Activated CD8-positive, alpha-beta memory T cell treated with anti-CD3 and anti-CD28 coated beads, Interleukin-2, amount 10 ng/mL, durations not matched to agents 7 days and 5 days (primary cell): Measurements from ENCODE around the gene TBC1D22B. TPM values are rescaled to one million over a fixed set of nuclear protein-coding genes. Genes with fewer than 3 reads are reported as not detected.
"Not testable (repeated sequence)": the region's sequence is repeated elsewhere in the genome, so short reads cannot be mapped to it uniquely, and the experiment has no call there.

ENCODE experiments used
- ATAC-seq: fragments of 150-1000 bp; cut with Tn5 transposase; one replicate; pipeline ENCODE4 v1.10.0; 2021; ENCODE audit warnings: moderate library complexity
- CTCF ChIA-PET: fragments of 350-600 bp; sonication (Branson Sonifier 250); formaldehyde crosslinking; loops from one replicate; lab custom pipeline; 2021; ENCODE audit warnings: antibody characterized with exemption; lab: Charles Lee
- DNase-seq: peaks from one replicate; pipeline ENCODE4 v3.0.0-alpha.2; 2020
- H3K27ac Mint-ChIP-seq: one replicate; pipeline ENCODE4 v1.8.0; 2021; ENCODE audit warnings: mild to moderate bottlenecking, mixed read lengths
- H3K27me3 Mint-ChIP-seq: one replicate; pipeline ENCODE4 v1.8.0; 2021; ENCODE audit warnings: mixed read lengths
- H3K36me3 Mint-ChIP-seq: one replicate; pipeline ENCODE4 v1.8.0; 2021; ENCODE audit warnings: mild to moderate bottlenecking, mixed read lengths
- H3K4me1 Mint-ChIP-seq: one replicate; pipeline ENCODE4 v1.8.0; 2021; ENCODE audit warnings: mixed read lengths
- H3K4me3 Mint-ChIP-seq: one replicate; pipeline ENCODE4 v1.8.0; 2021; ENCODE audit warnings: mild to moderate bottlenecking, moderate library complexity, mixed read lengths
- H3K9me3 Mint-ChIP-seq: one replicate; pipeline ENCODE4 v1.8.0; 2022; ENCODE audit warnings: low read depth, mixed read lengths
- total RNA-seq, 2 experiments: library from RNA; stranded (reverse); gene quantifications; one replicate each; pipeline ENCODE4 v1.2.3, GENCODE V29; 2021

TBC1D22B gene
- total RNA-seq, 2 experiments from 2014 or later, result 17.3 to 17.9 TPM

- ATAC-seq, result no peak
- Mint-ChIP-seq H3K9me3 (no peaks in the 10 kb centered on the region), H3K4me1 (peaks cover 18% of the 10 kb centered on the region), H3K4me3 (no peak overlapping the region), H3K27ac (no peak overlapping the region), H3K27me3 (no peaks in the 10 kb centered on the region), H3K36me3 (peaks cover 8% of the 10 kb centered on the region)
- CTCF ChIA-PET, result interaction anchor here (0.9 to 1.4 kb wide), 7 partner anchors 13 to 305 kb away, joined by 3 to 6 read pairs (median 3); partner anchors contain the start of gene CMTR1
- no peak for DNase-seq
These were observed 66.0 kb downstream of the TBC1D22B start for GRCh38 chr6:37323580-37323979.

GRCh38 chr6:37324131-37325033 is 66.8 kb downstream of the TBC1D22B start:
- H3K27ac Mint-ChIP-seq, result no peak overlapping the region
- no peaks in the 10 kb centered on the region for H3K27me3 Mint-ChIP-seq
- DNase-seq (peak; percentile 53), ATAC-seq (no peak)
- H3K36me3 Mint-ChIP-seq, result peaks cover 8% of the 10 kb centered on the region
- CTCF ChIA-PET, result interaction anchor here (0.6 to 2.2 kb wide), 24 partner anchors 11 to 496 kb away, joined by 3 to 18 read pairs (median 3); partner anchors contain the start of genes CMTR1 and RNF8
- peaks cover 18% of the 10 kb centered on the region for H3K4me1 Mint-ChIP-seq
- no peaks in the 10 kb centered on the region for H3K9me3 Mint-ChIP-seq
- no peak overlapping the region for H3K4me3 Mint-ChIP-seq

DNA sequence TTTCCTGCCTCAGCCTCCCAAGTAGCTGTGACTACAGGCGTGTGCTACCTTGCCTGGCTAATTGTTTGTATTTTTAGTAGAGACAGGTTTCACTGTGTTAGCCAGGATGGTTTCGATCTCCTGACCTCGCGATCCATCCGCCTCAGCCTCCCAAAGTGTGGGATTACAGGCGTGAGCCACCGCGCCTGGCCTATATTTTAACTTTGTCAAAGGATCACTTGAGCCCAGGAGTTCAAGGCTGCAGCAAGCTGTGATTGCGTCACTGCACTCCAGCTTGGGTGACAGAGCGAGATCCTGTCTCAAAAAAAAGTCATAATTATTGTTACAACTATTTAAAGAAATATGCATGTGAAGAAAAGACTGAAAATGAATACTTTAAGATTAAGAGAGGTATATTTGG is 72.8 kb downstream of the TBC1D22B start:
- not testable (repeated sequence) for H3K9me3 Mint-ChIP-seq, H3K27ac Mint-ChIP-seq, H3K4me3 Mint-ChIP-seq, ATAC-seq, DNase-seq, H3K4me1 Mint-ChIP-seq, H3K27me3 Mint-ChIP-seq
- peaks cover 16% of the 10 kb centered on the region for H3K36me3 Mint-ChIP-seq
- CTCF ChIA-PET, result interaction anchor here (1.0 kb wide), 1 partner anchor 236 kb away, joined by 4 read pairs; no protein-coding TSS in a partner anchor

DNA sequence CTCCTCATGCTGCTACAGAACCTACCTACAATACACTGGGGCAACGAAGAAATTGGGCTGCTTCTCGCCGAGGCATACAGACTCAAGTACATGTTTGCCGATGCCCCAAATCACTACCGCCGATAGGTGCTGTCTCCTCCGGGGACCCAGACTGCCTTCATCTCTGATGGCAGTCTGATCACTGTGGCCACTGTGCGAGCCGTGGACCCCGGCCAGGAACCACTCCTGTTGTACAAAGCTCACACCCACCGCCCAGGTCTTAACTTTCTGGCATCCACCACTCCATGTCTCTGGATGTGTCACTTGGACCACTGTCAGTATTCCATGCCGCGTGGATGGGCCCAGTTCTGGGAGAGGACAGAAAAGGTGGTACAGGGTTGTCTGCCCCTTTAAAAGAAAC is 73.5 kb downstream of the TBC1D22B start:
- no peak for DNase-seq
- no peaks in the 10 kb centered on the region for H3K27me3 Mint-ChIP-seq

DNA sequence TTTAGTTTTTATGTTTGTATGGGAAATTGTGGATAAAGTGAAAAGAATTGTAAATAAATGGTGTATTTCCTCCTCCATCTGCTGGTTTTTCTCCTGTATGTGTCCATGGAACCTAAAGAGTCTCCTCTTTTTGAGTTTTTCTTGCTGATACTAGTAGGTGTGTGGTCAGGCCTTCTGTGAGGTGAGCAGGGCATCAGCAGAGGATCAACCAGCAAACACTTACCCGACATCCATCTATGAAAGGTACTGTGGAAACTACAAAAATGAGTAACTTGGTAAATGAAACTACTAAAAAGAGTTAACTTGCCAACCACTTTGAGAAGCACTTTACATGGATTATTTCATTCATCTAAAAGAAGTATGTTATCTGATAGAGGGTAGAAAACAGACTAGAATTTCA is 75.3 kb downstream of the TBC1D22B start:
- DNase-seq (no peak), ATAC-seq (no peak)
- Mint-ChIP-seq H3K4me1 (peaks cover 6% of the 10 kb centered on the region), H3K36me3 (peaks cover 13% of the 10 kb centered on the region), H3K9me3 (no peaks in the 10 kb centered on the region), H3K27ac (no peak overlapping the region), H3K27me3 (no peaks in the 10 kb centered on the region), H3K4me3 (no peak overlapping the region)
- CTCF ChIA-PET, result no interaction called here

More for the DNA sequence above, 73.5 kb downstream of the TBC1D22B start:
- Mint-ChIP-seq H3K36me3 (peaks cover 15% of the 10 kb centered on the region), H3K27ac (no peak overlapping the region), H3K4me3 (no peak overlapping the region), H3K4me1 (peaks cover 6% of the 10 kb centered on the region), H3K9me3 (no peaks in the 10 kb centered on the region)
- CTCF ChIA-PET, result no interaction called here
- no peak for ATAC-seq

- ATAC-seq, result no peak
- H3K4me3 Mint-ChIP-seq, result no peak overlapping the region
- no peak overlapping the region for H3K27ac Mint-ChIP-seq
- no peak for DNase-seq
- H3K4me1 Mint-ChIP-seq, result peaks cover 6% of the 10 kb centered on the region
- CTCF ChIA-PET, result no interaction called here
- H3K27me3 Mint-ChIP-seq, result no peaks in the 10 kb centered on the region
- peaks cover 13% of the 10 kb centered on the region for H3K36me3 Mint-ChIP-seq
- H3K9me3 Mint-ChIP-seq, result no peaks in the 10 kb centered on the region
These were observed 76.5 kb downstream of the TBC1D22B start for GRCh38 chr6:37334047-37334446.

- not testable (repeated sequence) for H3K27me3 Mint-ChIP-seq, H3K27ac Mint-ChIP-seq, H3K4me1 Mint-ChIP-seq, H3K36me3 Mint-ChIP-seq, H3K4me3 Mint-ChIP-seq, DNase-seq, ATAC-seq, H3K9me3 Mint-ChIP-seq
- CTCF ChIA-PET, result interaction anchor here (1.9 kb wide), 1 partner anchor 12 kb away, joined by 6 read pairs; no protein-coding TSS in a partner anchor
These were observed 80.7 kb downstream of the TBC1D22B start for GRCh38 chr6:37338317-37338716.

DNA sequence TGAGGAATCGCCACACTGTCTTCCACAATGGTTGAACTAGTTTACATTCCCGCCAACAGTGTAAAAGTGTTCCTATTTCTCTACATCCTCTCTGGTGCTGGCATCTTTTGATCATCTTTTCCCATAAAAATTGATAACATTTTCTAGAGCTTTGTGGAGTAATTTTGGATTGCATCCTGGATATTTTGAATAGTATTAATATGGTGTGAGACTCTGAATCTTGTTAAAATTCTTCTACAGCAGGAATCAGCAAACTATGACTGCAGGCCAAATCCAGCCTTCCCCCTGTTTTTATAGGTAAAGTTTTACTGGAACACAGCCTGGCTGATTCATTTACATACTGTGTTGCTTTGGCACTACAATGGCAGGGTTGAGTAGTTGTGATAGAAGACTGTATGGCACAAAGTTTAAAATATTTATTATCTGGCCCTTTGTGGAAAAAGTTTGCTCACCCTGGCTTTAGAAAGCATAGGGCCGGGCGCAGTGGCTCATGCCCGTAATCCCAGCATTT is 81.2 kb downstream of the TBC1D22B start:
- Mint-ChIP-seq H3K9me3 (no peaks in the 10 kb centered on the region), H3K4me1 (no peaks in the 10 kb centered on the region), H3K36me3 (peaks cover 2% of the 10 kb centered on the region), H3K4me3 (no peak overlapping the region), H3K27ac (no peak overlapping the region), H3K27me3 (peaks cover 13% of the 10 kb centered on the region)
- ATAC-seq, result no peak
- DNase-seq, result no peak
- CTCF ChIA-PET, result interaction anchor here (1.9 kb wide), 1 partner anchor 13 kb away, joined by 6 read pairs; no protein-coding TSS in a partner anchor

DNA sequence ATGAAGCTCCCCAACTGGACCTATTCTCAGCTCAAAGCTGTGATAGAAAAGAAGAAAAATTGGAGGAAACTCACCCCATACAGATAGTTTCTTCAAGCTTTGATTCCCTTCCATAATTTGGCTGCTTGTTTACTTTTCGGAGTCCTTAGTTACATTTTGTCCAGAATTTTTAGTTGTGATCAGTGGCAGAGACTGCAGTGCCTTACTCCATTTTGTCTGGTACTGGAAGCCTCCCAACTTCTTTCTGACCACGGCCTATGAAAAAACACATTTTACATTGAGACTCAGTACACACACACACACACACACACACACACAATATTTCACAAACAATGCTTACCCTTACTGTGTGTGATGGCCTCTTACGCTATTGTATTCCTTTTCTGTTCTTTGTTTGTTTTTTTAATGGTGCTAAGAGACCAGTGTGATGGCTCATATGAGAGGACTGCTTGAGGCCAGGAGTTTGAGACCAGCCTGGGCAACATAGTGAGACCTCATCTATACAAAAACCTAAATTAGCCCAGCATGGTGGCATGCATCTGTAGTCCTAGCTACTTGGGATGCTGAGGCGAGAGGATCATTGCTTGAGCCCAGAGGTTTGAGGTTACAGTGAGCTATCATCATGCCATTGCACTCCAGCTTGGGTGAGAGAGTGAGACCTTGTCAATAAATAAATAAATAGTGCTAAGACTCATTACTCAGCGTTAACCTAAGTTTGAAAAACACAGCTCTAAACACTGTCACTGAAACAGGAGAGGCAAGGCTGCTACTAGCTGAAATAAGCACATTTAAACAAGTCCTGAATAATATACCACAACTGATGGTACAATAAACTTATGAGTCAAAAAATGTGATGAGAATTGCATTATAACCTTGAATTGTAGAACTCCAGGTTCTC is 82.4 kb downstream of the TBC1D22B start:
- H3K9me3 Mint-ChIP-seq, result no peaks in the 10 kb centered on the region
- no peaks in the 10 kb centered on the region for H3K4me1 Mint-ChIP-seq
- H3K36me3 Mint-ChIP-seq, result no peaks in the 10 kb centered on the region
- ATAC-seq (no peak), DNase-seq (no peak)
- H3K27ac Mint-ChIP-seq, result no peak overlapping the region
- CTCF ChIA-PET, result interaction anchor here (1.0 to 1.9 kb wide), 2 partner anchors 14 to 18 kb away, joined by 3 to 6 read pairs; no protein-coding TSS in a partner anchor
- H3K27me3 Mint-ChIP-seq, result peaks cover 22% of the 10 kb centered on the region
- no peak overlapping the region for H3K4me3 Mint-ChIP-seq

- DNase-seq (no peak), ATAC-seq (no peak)
- no peak overlapping the region for H3K4me3 Mint-ChIP-seq
- CTCF ChIA-PET, result no interaction called here
- no peaks in the 10 kb centered on the region for H3K36me3 Mint-ChIP-seq
- H3K4me1 Mint-ChIP-seq, result no peaks in the 10 kb centered on the region
- peaks cover 22% of the 10 kb centered on the region for H3K27me3 Mint-ChIP-seq
- no peak overlapping the region for H3K27ac Mint-ChIP-seq
- no peaks in the 10 kb centered on the region for H3K9me3 Mint-ChIP-seq
These were observed 83.0 kb downstream of the TBC1D22B start for GRCh38 chr6:37340639-37340943.

DNA sequence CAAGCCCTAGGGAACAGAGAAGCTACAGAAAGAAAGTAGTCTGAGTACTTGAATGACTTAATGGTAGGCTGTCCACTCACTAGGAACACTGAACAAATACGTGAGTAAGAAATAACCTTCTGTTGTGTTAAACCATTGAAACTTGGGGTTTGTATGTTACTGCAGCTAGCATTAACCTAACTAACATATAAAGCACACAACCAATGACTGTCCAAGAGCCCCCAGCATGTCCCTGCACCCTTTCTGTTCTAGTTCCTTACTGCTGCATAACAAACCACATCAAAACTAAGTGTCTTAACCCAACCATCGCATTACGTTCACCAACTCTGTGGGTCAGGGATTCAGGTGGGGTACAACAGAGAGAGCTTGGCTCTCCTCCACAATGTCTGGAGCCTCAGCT is 85.7 kb downstream of the TBC1D22B start:
- H3K4me1 Mint-ChIP-seq, result no peaks in the 10 kb centered on the region
- CTCF ChIA-PET, result interaction anchor here (0.6 to 2.5 kb wide), 3 partner anchors 11 to 169 kb away, joined by 3 to 7 read pairs (median 3); partner anchors contain the start of gene RNF8
- no peaks in the 10 kb centered on the region for H3K36me3 Mint-ChIP-seq
- H3K4me3 Mint-ChIP-seq, result no peak overlapping the region
- H3K27ac Mint-ChIP-seq, result no peak overlapping the region
- ATAC-seq, result no peak
- peaks cover 35% of the 10 kb centered on the region for H3K27me3 Mint-ChIP-seq
- H3K9me3 Mint-ChIP-seq, result no peaks in the 10 kb centered on the region
- DNase-seq, result no peak

- Mint-ChIP-seq H3K27ac (no peak overlapping the region), H3K36me3 (no peaks in the 10 kb centered on the region), H3K9me3 (no peaks in the 10 kb centered on the region), H3K4me3 (no peak overlapping the region), H3K27me3 (peaks cover 35% of the 10 kb centered on the region), H3K4me1 (no peaks in the 10 kb centered on the region)
- ATAC-seq (no peak), DNase-seq (no peak)
- CTCF ChIA-PET, result interaction anchor here (1.0 kb wide), 1 partner anchor 10 kb away, joined by 3 read pairs; the partner anchor contains the start of gene RNF8
These were observed 86.7 kb downstream of the TBC1D22B start for GRCh38 chr6:37344308-37344707.

- H3K4me1 Mint-ChIP-seq, H3K27ac Mint-ChIP-seq, DNase-seq, ATAC-seq, H3K36me3 Mint-ChIP-seq, H3K9me3 Mint-ChIP-seq, H3K4me3 Mint-ChIP-seq, CTCF ChIA-PET: not testable (repeated sequence)
- H3K27me3 Mint-ChIP-seq, result peaks cover 35% of the 10 kb centered on the region
These were observed 88.2 kb downstream of the TBC1D22B start for GRCh38 chr6:37345804-37346203.
